ENCODE data around the gene PDPN.
"Not testable (repeated sequence)": the region's sequence is repeated elsewhere in the genome, so short reads cannot be mapped to it uniquely, and the experiment has no call there.

Gene PDPN

GRCh38 chr1:13549521-13549920 lies 34.1 kb upstream of the PDPN start:
- TF ChIP-seq CTCF (conservative IDR thresholded peaks at IDR 0.05; ENCODE audit: control insufficient read depth, insufficient read depth, low read depth, low read length): no peak
- H3K4me3 ChIP-seq (ENCODE audit: control insufficient read depth, low read depth, low read length): no peak overlapping the region
- DNase-seq (ENCODE audit: low read depth): no peak

GRCh38 chr1:13550663-13551062 lies 33.0 kb upstream of the PDPN start:
- peak; percentile 10 for DNase-seq (ENCODE audit: low read depth)
- TF ChIP-seq CTCF (conservative IDR thresholded peaks at IDR 0.05; ENCODE audit: control insufficient read depth, insufficient read depth, low read depth, low read length): no peak
- H3K4me3 ChIP-seq (ENCODE audit: control insufficient read depth, low read depth, low read length): no peak overlapping the region

GRCh38 chr1:13554798-13555197 lies 28.8 kb upstream of the PDPN start:
- no peak for DNase-seq (ENCODE audit: low read depth)
- no peak for TF ChIP-seq CTCF (conservative IDR thresholded peaks at IDR 0.05; ENCODE audit: control insufficient read depth, insufficient read depth, low read depth, low read length)
- no peak overlapping the region for H3K4me3 ChIP-seq (ENCODE audit: control insufficient read depth, low read depth, low read length)

GRCh38 chr1:13556224-13556764 lies 27.3 kb upstream of the PDPN start:
- no peak for DNase-seq (ENCODE audit: low read depth)
- H3K4me3 ChIP-seq (ENCODE audit: control insufficient read depth, low read depth, low read length): no peak overlapping the region
- TF ChIP-seq CTCF (conservative IDR thresholded peaks at IDR 0.05; ENCODE audit: control insufficient read depth, insufficient read depth, low read depth, low read length): no peak

GRCh38 chr1:13560541-13560940 lies 23.1 kb upstream of the PDPN start:
- no peak overlapping the region for H3K4me3 ChIP-seq (ENCODE audit: control insufficient read depth, low read depth, low read length)
- no peak for DNase-seq (ENCODE audit: low read depth)
- no peak for TF ChIP-seq CTCF (conservative IDR thresholded peaks at IDR 0.05; ENCODE audit: control insufficient read depth, insufficient read depth, low read depth, low read length)

GRCh38 chr1:13562981-13563380 lies 20.7 kb upstream of the PDPN start:
- not testable (repeated sequence) for DNase-seq (ENCODE audit: low read depth); H3K4me3 ChIP-seq (ENCODE audit: control insufficient read depth, low read depth, low read length)

GRCh38 chr1:13564073-13564472 lies 19.6 kb upstream of the PDPN start:
- no peak overlapping the region for H3K4me3 ChIP-seq (ENCODE audit: control insufficient read depth, low read depth, low read length)
- no peak for DNase-seq (ENCODE audit: low read depth)
- TF ChIP-seq CTCF (conservative IDR thresholded peaks at IDR 0.05; ENCODE audit: control insufficient read depth, insufficient read depth, low read depth, low read length): no peak

GRCh38 chr1:13570435-13570834 lies 13.2 kb upstream of the PDPN start:
- H3K4me3 ChIP-seq (ENCODE audit: control insufficient read depth, low read depth, low read length); DNase-seq (ENCODE audit: low read depth): not testable (repeated sequence)

Measured in fibroblast of mammary gland (primary cell).